ENCODE data around the gene STX1A. TPM values are rescaled to one million over a fixed set of nuclear protein-coding genes. Genes with fewer than 3 reads are reported as not detected.

STX1A gene
- total and polyA plus RNA-seq, 2 of the 8 experiments (the other 6 are each of a cell fraction or from before 2014, with no cell fraction given): 13.5 to 17.5 TPM

- POLR2A ChIA-PET (ENCODE audit: partially characterized antibody): interaction anchor here (0.7 to 3.0 kb wide), 4 partner anchors 11 to 77 kb away, joined by 3 to 31 read pairs (median 4); partner anchors contain the start of genes BUD23 and DNAJC30
- WGBS, 2 experiments (ENCODE audit: extremely low coverage in 1 of 2, insufficient coverage in 1 of 2, insufficient read length in 1 of 2, insufficient replicate concordance in 2 of 2, low coverage in 1 of 2, low lambda C conversion rate in 2 of 2, missing lambda C conversion rate in 1 of 2): 80% methylated on average over 7 of the region's 7 CpGs; no CpG with 5 or more reads in 1 of the 2 experiments
- CTCF ChIA-PET (ENCODE audit: partially characterized antibody): interaction anchor here (0.6 to 3.0 kb wide), 12 partner anchors 9 to 97 kb away, joined by 3 to 18 read pairs (median 5); no protein-coding TSS in a partner anchor
- TF ChIP-seq CBX5 (IDR thresholded peaks at IDR 0.05; ENCODE audit: low read depth, low read length): no peak
- no peak for TF ChIP-seq TAF1 (IDR thresholded peaks at IDR 0.05; ENCODE audit: low read depth, low read length)
- no peak for TF ChIP-seq ASH2L (IDR thresholded peaks at IDR 0.05; ENCODE audit: low read length)
- TF ChIP-seq HDAC2 (IDR thresholded peaks at IDR 0.05; ENCODE audit: borderline replicate concordance in 1 of 2, low read depth in 2 of 2, low read length in 2 of 2): no peak
- no peak for TF ChIP-seq SIX5 (IDR thresholded peaks at IDR 0.05; ENCODE audit: low read depth, low read length)
- TF ChIP-seq SP1 (IDR thresholded peaks at IDR 0.05; ENCODE audit: low read depth, low read length): no peak
- TF ChIP-seq RAD21 (IDR thresholded peaks at IDR 0.05 in 1 of 2, conservative IDR thresholded peaks at IDR 0.05 in 1 of 2; ENCODE audit: low read depth in 2 of 2, low read length in 2 of 2): no peak
- TF ChIP-seq JUN (IDR thresholded peaks at IDR 0.05; ENCODE audit: low read depth, low read length): no peak
- TF ChIP-seq MAFK (IDR thresholded peaks at IDR 0.05; ENCODE audit: low read depth, low read length): no peak
- TF ChIP-seq BCL11A (IDR thresholded peaks at IDR 0.05; ENCODE audit: low read depth in 2 of 2, low read length in 2 of 2): no peak
- no peak for TF ChIP-seq FOSL1 (IDR thresholded peaks at IDR 0.05; ENCODE audit: insufficient read depth, low read depth, low read length)
- TF ChIP-seq KDM5A (IDR thresholded peaks at IDR 0.05; ENCODE audit: low read length): no peak
- TF ChIP-seq POLR2A (IDR thresholded peaks at IDR 0.05; ENCODE audit: control extremely low read depth in 1 of 2, low read depth in 2 of 2, low read length in 2 of 2): no peak
- no peak for TF ChIP-seq POLR2AphosphoS5 (IDR thresholded peaks at IDR 0.05; ENCODE audit: low read depth, low read length)
- TF ChIP-seq SAP30 (IDR thresholded peaks at IDR 0.05; ENCODE audit: insufficient read depth, insufficient replicate concordance, low read length): no peak
Measured at GRCh38 chr7:73698410-73698809, 21.1 kb downstream of the STX1A start.

More at GRCh38 chr7:73698410-73698809, 21.1 kb downstream of the STX1A start:
- Histone ChIP-seq H3K23me2 (ENCODE audit: low read depth, low read length) (peaks cover under 1% of the 10 kb centered on the region; the same call in 1 of the 2 replicates), H3K18ac (ENCODE audit: extremely low read depth, low read length) (no peak overlapping the region), H3K56ac (replicated peaks; ENCODE audit: insufficient read length, low read depth, low read length) (no peak overlapping the region), H3K27me3 (replicated peaks in 1 of 4; ENCODE audit: control insufficient read depth in 3 of 4, extremely low read depth in 1 of 4, insufficient read depth in 3 of 4, low read length in 3 of 4) (no peaks in the 10 kb centered on the region), H2BK120ac (replicated peaks; ENCODE audit: low read depth, low read length) (no peak overlapping the region), H3K79me2 (ENCODE audit: control insufficient read depth in 1 of 2, insufficient read depth in 2 of 2, low read length in 2 of 2) (no peaks in the 10 kb centered on the region), H3K9ac (replicated peaks in 1 of 4; ENCODE audit: extremely low read depth in 1 of 4, low read depth in 3 of 4, low read length in 3 of 4) (no peak overlapping the region), H2AFZ (ENCODE audit: low read length) (no peak overlapping the region), H4K5ac (ENCODE audit: insufficient read length, low read depth, low read length) (no peak overlapping the region), H3K4me3 (ENCODE audit: extremely low read depth in 1 of 4, insufficient read depth in 2 of 4, low read depth in 3 of 4, low read length in 4 of 4) (no peak overlapping the region), H2BK12ac (ENCODE audit: low read depth, low read length) (no peak overlapping the region), H2BK15ac (ENCODE audit: low read length) (no peak overlapping the region), H3K14ac (ENCODE audit: insufficient read length) (no peak overlapping the region), H3K9me3 (ENCODE audit: insufficient read depth in 2 of 2, low read depth in 1 of 2, low read length in 1 of 2) (no peaks in the 10 kb centered on the region), H2BK20ac (ENCODE audit: low read length) (no peak overlapping the region), H4K8ac (ENCODE audit: extremely low read depth, insufficient read depth, low read length) (no peak overlapping the region), H4K91ac (replicated peaks; ENCODE audit: insufficient read length, low read length) (no peak overlapping the region), H3K79me1 (ENCODE audit: low read depth, low read length) (no peaks in the 10 kb centered on the region), H3K27ac (ENCODE audit: low read depth, low read length) (no peak overlapping the region), H3K4me2 (ENCODE audit: insufficient read depth in 1 of 2, low read depth in 2 of 2, low read length in 2 of 2) (no peak overlapping the region), H2AK5ac (ENCODE audit: low read depth, low read length) (no peak overlapping the region), H3K4ac (replicated peaks; ENCODE audit: insufficient read length, low read depth, low read length) (no peak overlapping the region), H3K36me3 (ENCODE audit: control insufficient read depth in 2 of 4, insufficient read depth in 4 of 4, low read length in 3 of 4) (peaks cover 14 to 39% (median 20%) of the 10 kb centered on the region in 4 experiments; a peak in 6 of 8 replicates), H3K23ac (ENCODE audit: insufficient read length) (no peak overlapping the region), H2BK5ac (ENCODE audit: low read depth, low read length) (no peak overlapping the region), H3K4me1 (replicated peaks in 1 of 4; ENCODE audit: control insufficient read depth in 3 of 4, insufficient read depth in 4 of 4, low read length in 3 of 4) (peaks cover 0 to 8% (median 5%) of the 10 kb centered on the region in 4 experiments; a peak in 6 of 7 replicates), H4K20me1 (replicated peaks in 1 of 2; ENCODE audit: control insufficient read depth in 1 of 2, insufficient read depth in 2 of 2, low read length in 2 of 2) (peaks cover 4 to 16% of the 10 kb centered on the region in 2 experiments)
- no peak for FAIRE-seq
- no peak for DNase-seq (ENCODE audit: low read depth in 1 of 2, low spot score in 2 of 2)

Data from H1 (cell line).